Pulmonary artery endothelial cell (primary cell): ENCODE data around the gene NEMP1. TPM values are rescaled to one million over a fixed set of nuclear protein-coding genes. Genes with fewer than 3 reads are reported as not detected.

Experiments used
- DNase-seq: peaks from one replicate; pipeline ENCODE4 v3.0.0-alpha.2; 2011; ENCODE audit warnings: low read depth, low spot score
- total RNA-seq: library from RNA; depleted of rRNA; stranded (reverse); fragments of >200 nt; gene quantifications from 2 replicates; pipeline ENCODE4 v1.2.3, GENCODE V29; 2014

NEMP1 gene
- total RNA-seq, 1 donor from 2014 or later, result 6.0 TPM

DNA sequence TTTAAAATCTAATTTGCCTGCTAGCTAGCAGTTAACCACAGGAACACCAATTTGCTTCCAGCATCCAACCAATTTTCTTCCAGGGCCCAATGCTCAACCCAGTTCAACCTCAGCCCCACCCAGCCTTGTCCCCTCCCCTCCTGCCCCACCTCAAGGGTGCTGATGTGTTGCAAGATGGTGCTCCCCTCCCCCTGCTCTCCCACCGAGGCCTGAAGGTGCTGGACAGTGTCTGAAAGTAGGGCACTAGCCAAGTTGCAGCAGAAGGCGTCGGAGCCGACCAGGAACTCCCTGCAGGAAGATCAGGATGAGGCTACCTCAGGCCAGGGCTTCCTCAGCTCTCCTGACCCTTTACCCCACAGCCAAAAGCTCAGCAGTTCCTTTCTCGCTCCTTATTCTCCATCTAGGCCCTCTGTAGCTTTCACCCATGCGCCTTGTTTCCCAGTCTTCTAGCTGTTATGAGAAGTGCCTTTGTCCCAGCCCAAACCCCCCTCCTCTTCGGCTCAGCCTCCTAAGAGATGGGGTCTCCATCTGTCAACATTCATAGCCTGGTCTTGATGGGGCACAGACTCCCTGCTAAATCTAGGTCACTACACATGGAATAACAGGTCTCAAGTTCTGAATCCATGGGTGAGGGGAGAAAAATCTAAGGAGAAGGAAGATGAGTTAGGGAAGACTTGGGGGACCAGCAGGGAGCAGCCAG, 29.0 kb upstream of the NEMP1 start:
- no peak for DNase-seq

DNA sequence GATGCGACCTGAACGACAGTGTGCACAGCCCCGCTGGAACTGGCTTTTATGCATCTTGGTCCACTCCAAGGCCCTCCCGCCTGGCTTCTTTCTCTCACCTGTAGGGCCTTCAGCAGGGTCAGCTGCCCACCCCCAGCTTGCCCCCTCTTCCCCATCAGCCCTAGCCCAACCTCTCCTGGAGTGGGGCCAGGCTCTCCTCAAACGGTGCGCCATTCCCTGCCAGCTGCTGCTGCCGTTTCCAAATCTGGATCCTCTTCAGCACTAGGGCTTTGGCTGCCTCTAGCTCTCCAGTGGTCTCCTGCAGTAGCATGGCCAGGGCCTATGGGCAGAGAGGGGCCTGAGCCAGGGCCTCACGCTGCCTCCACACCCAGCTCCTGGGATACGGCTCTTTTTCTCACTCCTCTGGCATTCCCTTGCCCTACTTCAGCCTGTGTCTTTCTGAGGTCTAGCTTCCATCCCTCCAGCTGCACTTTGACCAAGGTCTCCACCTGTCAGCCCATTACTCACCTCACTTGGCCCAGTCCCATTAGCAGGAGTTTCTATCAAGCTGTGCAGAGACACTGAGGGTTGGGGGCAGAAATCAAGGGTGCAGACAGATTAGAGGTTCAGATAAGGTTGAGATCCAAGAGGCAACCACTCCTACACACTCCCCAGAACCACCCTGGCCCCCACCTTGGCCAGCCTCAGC, 27.6 kb upstream of the NEMP1 start:
- no peak for DNase-seq

DNA sequence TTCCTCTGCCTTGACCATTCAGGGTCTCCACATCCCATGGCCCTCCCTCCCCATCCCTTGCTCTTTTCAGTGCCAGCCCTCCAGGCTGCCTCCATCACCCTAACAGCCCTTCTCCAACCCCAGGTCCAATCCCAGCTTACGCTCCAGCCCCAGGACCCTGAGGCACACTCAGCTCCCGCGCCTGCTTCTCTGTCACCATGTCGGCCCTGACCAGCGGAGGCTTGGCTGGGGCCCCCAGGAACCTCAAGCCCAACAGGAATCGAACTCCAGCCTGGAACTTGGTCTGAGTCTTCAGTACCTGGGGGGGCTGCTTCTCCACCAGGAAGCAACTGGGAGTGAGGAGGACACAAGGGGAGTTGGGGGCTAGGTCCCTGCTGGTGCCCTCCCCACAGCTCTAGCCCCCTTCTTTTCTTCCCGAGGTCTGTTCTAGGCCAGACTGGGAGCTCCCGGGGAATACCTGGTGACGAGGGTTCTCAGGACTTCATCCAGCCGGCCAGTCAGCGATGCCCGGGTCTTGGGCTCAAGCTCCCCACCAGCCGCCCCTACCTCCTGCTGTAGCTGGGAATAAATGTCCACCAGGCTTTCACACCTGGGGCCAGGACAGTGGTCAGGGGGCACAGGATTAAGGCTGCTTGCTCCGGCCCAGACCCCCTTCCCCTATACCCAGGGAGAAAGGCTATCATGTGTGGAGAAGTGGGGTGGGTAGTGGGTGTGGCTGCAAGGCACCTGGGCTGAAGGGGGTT, 26.6 kb upstream of the NEMP1 start:
- no peak for DNase-seq

DNA sequence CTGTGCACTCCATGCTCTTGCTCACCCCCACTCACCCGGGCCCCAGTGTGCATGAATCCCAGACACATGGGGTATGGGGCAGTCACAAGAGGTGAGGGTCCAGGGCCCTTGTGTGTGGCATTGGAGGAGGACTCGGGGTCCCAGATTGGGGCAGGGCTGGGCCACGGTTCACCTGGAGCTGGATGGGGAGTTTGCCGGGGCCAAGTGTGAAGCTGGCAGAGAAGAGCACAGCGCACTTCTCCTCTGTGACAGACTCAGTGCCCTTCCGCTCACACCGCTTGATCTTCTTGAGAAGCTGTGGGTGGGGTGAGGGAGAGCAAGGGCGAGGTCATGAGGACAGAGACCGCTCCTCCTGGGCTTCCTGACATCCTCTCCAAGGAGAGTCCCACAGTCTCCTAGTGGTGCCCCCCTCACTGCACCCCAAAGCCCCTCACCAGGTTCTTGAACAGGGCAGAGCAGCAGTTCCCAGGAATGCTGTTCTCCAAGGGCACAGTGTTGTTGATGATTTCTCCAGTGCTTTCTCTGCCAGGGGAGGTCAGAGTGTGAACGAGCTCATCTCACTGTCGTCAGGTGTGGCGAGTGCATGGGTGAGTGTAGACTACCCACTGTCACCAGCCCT, 25.8 kb upstream of the NEMP1 start:
- no peak for DNase-seq

DNA sequence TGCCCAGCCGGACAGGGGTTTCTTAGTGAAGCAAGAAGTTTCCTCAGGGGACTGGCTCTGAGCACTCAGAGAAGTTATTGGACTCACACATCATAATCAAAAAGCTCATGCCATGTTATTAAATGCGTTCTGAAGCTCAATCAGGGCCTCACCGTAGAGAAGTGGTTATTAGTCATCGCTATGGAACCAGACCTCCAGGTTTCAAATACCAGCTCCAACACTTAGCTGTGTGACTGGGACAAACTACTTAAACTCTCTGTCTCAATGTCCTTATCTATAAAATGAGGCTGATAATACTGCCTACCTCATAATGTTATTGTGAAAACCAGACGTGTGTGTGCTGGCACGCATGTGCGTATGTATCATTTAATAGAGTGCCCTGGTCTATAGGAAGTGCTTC, 25.3 kb upstream of the NEMP1 start:
- no peak for DNase-seq

DNA sequence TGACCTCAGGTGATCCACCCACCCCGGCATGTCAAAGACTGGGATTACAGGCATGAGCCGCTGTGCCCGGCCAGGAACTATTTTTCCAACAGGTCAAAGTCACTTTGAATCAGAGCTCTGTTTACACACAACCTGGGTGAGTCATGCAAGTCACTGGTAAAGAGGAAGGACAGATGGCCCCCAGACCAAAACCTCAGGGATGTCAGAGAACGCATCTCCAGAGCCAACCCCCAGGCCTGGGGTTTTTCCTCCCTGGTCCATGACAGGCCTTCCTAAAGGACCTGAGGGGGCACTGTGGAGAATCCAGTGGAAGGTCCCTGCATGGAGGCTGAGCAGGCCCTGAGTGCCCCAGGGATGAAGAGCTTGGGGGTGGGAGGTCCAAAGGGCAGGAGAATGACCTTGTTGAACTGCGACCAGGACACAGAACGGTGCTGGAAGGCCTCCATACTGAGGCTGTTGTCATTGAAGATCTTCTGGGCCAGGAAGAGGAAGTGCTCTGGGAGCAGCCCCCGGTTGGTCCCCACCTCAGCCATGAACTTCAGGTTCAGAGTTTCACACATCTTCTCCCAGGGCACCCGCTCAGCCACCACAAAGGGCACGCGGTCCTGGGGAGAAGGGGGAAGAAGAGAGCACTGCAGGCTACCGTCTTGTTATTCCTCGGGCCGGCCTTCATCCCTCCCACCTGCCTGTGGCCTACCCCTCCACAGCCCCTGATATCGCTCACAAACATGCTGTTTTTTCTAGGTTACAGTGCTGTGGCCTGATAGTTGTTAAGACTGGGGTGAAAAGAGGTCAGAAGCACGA, 23.5 kb upstream of the NEMP1 start:
- DNase-seq, result no peak

DNA sequence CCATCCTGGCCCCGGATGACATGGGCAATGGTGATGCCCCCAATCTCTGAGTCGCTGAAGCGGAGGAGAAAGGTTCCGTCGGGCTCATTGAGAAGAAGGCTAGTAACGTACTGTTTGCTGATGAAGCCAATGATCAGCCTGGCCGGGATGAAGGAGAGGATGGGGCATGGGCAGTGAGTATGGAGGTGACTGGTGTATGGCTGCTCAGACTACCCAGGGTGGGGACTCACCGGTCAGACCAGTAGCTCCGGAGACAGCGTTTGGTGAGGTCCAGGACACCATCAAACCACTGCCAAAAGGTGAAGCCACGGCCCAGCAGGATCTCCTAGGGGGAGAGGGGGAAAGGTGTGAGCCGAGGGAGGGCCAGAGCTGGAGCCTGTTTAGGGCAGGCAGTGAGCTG, 21.2 kb upstream of the NEMP1 start:
- no peak for DNase-seq

DNA sequence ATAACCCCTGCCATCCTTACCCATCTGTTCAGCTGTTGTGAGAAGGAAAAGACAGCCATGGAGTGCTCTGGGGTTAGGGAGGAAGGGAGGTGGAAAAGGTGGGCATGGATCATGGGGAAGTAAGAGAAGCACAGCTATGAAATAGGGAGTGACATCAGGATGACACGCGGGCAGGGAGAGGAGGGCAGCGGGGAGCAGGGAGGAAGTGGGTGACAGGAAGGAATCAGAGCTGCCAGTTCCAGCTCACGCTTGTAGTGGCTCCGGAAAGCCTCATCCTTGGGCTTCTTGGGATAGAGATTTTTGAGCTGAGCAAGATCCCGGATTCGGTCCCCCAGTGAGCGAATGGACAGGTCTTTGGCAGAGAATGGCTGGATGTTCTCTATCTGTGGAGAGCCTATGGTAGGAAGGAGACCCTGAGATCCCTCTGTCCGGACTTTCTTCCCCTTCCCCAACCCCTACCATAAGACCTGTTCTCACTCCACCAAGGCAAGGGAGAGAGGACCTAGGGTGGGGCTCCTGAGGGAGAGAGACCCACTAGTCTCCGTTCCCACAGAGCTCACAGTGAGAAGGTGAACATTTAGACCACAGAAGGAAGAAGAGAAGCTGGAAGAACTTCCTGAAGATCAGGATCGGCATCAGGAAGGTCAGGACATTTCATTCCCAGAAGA, 20.6 kb upstream of the NEMP1 start:
- no peak for DNase-seq

DNA sequence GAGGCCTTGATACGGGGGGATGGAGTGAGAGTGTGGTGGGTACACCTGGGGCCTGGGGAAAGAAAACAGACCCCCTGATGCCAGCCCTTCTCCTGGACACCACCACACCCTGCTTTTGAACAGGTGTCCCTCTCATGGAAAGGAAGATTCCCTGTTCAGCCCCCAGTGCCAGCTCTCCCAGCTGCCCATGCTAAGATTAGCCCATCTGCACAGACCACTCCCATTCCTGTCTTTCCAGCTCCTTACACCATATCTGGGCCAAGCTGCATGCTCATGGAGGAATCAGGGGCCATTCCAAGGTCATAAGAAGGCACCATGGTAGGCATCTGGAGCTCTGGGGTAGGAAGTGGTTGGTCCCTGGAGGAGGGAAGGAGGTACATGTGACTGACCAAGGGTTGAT, 20.0 kb upstream of the NEMP1 start:
- no peak for DNase-seq

DNA sequence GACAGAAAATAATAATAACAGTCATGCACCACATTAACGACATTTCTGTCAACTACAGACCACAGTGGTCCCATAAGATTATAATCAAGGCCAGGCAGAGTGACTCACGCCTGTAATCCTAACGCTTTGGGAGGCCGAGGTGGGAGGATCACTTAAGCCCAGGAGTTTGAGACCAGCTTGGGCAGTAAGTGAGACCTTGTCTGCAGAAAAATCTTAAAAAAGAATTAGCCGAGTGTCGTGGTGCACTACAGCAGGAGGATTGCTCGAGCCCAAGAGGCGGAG, 18.9 kb upstream of the NEMP1 start:
- DNase-seq, result no peak

DNA sequence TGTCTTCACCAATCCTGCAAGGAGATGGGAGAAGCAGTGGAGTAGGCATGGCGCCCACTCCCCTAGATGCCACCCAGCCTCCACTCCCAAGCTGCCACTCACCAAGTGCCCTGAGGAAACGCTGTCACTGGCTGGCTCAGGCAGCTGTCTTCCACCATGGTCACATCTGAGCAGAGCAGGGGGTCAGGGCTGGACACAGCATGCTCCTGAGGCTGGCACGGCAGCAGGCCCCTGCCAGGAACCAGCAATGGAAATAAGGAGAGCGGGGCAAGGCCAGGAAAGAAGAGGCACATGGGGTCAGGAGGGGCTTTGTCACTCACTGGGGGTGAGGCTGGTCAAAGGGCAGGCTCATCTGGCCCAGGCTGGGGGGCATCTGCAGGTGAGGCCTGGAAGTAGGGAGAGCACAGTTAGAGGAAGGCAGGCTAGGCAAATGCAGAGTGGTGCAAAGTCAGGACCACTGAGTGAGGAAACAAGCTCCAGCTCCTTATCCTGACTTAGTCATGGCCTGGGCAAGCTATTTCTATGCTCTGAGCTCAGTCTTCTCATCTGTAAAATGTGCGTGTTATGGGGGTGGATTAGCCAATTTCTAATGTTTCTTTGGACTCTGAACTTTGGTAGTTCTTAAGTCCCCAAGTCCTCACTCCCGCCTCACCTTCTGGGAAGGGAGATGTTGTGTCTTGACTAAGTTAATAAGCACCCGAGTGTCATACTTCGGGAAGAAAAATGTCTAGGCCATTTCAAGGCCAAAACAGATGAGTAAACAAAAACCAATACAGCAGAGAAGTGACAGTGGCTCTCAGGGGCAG, 18.4 kb upstream of the NEMP1 start:
- no peak for DNase-seq

DNA sequence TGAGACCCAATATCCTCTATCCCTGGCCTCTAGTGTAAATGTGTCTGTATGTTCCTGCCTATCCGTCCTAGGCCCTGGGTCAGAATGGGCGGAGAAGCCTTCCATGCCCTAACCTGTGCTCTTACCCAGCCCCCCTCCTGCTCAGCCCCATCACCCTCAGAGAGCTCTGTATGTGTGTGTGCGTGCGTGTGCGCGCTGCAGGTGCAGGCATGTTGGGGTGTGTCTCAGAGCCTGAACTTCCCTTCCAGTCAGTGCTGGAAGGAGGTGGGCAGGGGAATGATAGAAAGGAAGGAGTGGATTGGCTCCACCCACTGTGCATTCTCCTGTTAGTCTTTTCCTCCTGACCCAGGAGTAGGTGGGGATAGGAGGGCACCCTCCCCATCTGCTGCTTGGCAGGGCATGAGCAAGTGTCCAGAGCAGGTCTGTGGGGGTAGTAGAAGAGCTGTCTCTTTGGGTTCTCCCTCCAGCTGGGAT, 17.5 kb upstream of the NEMP1 start:
- no peak for DNase-seq

DNA sequence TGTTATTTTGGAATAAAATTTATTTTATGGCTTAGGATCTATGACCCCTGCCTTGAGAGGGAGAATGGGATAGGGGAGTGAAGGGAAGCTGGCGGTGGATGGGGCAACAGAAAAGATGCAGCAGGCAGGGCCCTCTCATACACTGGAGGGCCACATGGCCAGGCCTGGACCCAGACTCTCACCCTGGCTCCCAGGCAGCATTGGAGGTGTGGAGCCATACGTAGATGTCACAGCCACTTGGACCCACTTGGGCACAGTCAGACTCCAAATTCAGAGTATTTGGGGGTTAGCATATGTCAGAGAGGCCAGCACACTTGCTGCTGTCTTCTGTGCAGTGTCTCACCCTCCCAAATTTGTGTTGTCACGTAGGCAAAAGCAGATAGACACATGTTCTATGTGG, 16.8 kb upstream of the NEMP1 start:
- DNase-seq, result no peak

DNA sequence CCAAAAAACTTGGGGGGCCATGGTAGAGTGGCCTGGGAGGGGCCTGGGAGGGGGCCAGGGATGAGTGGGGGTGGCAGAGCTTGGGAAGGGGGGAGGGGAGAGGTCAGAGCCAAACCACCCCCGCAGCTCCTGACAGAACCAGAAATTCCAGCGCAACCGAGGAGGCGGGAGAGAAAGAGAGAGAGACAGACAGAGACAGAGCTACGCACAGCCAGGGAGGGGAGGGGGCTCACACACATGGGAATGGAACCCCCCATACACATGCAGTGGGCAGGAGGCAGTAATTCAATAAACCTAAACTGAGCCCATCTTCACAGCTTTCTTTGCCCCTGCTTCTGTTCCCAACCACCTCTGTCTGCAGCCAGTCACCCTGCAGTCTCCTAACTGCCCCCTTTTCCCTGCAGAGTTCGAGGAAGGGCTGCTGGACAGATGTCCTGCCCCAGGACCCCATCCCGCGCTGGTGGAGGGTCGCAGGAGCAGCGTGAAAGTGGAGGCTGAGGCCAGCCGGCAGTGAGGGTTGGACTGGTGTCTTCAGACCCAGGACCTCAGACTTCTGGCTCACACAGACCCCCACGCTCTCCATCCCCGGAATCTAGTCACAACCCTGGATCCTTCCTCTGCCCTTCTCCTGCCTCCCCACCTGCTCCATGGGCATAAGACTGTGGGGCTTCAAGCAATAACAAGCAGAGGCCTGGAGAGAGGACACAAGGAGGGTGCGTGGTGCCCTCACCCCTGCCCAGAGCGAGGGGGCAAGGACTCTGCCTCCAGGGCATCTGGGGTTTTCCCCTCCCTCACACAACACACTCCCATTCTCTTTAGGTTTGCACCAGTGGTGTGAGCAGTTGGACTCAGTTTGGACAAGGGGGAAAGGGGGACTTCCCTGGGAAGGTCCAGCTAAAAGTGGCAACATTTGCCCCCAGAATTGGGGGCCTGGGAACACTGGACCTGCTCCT, 15.9 kb upstream of the NEMP1 start:
- no peak for DNase-seq

DNA sequence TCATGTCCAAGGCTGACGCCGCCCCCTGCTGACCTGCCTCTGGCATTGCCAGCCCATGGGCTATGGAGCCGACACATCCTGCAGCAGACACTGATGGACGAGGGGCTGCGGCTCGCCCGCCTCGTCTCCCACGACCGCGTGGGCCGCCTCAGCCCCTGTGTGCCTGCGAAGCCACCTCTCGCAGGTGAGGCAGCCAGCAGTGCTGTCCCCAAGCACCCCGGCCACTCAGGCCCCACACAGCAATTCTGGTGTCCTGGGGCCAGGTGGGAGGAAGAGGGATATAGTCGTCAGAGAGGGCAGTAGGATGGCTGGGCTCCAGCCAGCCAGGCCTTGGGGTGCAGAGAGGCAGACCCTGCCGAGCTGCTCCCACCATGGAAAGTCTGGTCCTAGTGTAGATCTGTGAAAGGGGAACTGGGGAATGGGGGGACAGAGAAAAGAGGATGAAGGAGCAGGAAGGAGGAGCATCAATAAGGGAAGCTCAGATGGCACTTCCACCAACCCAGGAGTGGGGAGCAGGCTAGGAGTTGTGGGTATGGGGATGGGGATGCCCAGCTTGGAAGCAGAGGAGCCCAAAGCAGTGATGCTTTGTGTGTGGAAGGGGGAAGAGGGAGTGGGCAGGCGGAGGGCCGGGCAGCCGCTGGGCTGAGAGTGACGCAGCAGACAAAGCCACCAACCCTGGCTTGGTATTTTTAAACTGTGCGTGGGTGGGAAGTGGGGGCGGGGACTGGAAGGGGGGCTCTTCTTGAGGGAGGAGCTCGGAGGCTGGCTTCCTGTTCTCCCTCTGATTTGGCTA, 15.0 kb upstream of the NEMP1 start:
- DNase-seq, result no peak

DNA sequence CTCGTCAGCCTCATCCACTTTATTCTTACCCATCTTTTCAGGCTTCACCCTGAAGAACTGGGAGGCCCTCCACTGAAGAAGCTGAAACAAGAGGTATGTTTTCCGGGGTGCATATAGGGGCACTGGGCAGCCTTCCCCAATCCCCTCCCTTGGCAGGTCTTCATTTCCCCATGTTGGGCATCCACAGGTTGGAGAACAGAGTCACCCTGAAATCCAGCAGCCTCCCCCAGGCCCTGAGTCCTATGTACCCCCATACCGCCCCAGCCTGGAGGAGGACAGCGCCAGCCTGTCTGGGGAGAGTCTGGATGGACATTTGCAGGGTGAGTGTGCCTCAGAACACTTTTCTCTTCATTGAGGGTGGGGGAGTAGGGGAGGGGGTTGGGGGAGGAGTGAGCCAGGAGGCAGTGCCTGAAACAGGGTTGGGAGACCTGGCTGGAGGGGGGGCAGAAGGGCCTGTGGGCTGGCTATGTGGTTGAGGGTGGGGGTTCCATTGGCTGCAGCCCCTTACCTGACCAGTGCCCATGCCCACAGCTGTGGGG, 14.4 kb upstream of the NEMP1 start:
- DNase-seq, result no peak

DNA sequence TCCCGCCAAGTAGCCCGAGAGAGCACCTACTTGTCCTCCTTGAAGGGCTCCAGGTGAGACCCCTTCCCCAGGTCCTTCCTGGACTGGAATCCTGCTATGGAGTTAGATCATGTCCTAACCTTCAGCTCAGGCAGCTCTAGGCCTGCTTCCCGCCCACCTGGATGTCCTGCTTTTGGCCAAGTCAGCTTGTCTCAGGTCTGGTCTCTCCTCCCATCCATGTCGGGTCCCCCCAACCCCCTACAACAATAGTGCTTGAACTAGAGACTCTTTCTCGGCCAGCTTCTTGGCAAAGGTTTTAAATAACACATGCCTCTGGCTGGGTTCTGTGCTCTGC, 13.9 kb upstream of the NEMP1 start:
- no peak for DNase-seq
